SKM-1 (cell line): ENCODE data around the gene RPL35.
A peak's percentile ranks its signal among the peaks of the same experiment; 100 is the strongest.

Source experiments
- DNase-seq: peaks from one replicate; lab custom pipeline; 2025; ENCODE audit not compliant: unreplicated experiment; lab: John Stamatoyannopoulos, UW

The RPL35 gene

GRCh38 chr9:124877021-124877782, 15.4 kb upstream of the RPL35 start:
- DNase-seq, result no peak

- no peak for DNase-seq
These were observed 13.7 kb upstream of the RPL35 start for GRCh38 chr9:124875501-124875900.

- no peak for DNase-seq
These were observed 11.9 kb upstream of the RPL35 start for GRCh38 chr9:124873664-124874063.

GRCh38 chr9:124871156-124871561, 9.4 kb upstream of the RPL35 start:
- DNase-seq, result no peak

GRCh38 chr9:124870723-124871122, 9.0 kb upstream of the RPL35 start:
- no peak for DNase-seq

GRCh38 chr9:124869986-124870560, 8.3 kb upstream of the RPL35 start:
- no peak for DNase-seq

GRCh38 chr9:124869466-124869985, 7.8 kb upstream of the RPL35 start:
- DNase-seq, result no peak

- peak; percentile 69 for DNase-seq
These were observed 7.0 kb upstream of the RPL35 start for GRCh38 chr9:124868511-124869465.

GRCh38 chr9:124863371-124863871, 1.7 kb upstream of the RPL35 start:
- no peak for DNase-seq

- no peak for DNase-seq
These were observed 995 bp downstream of the RPL35 start for GRCh38 chr9:124860582-124861341.

- no peak for DNase-seq
These were observed 1.8 kb downstream of the RPL35 start for GRCh38 chr9:124859803-124860581.

- no peak for DNase-seq
These were observed 3.3 kb downstream of the RPL35 start for GRCh38 chr9:124858330-124859046.

- DNase-seq, result no peak
These were observed 4.1 kb downstream of the RPL35 start for GRCh38 chr9:124857533-124858162.

- DNase-seq, result no peak
These were observed 5.6 kb downstream of the RPL35 start for GRCh38 chr9:124855944-124856765.

GRCh38 chr9:124855566-124855943, 6.2 kb downstream of the RPL35 start:
- no peak for DNase-seq

- no peak for DNase-seq
These were observed 6.9 kb downstream of the RPL35 start for GRCh38 chr9:124854822-124855221.

GRCh38 chr9:124854161-124854560, 7.6 kb downstream of the RPL35 start:
- no peak for DNase-seq
